ENCODE measurements around the gene SPG7. TPM values are rescaled to one million over a fixed set of nuclear protein-coding genes. Genes with fewer than 3 reads are reported as not detected.
"Not testable (repeated sequence)": the region's sequence is repeated elsewhere in the genome, so short reads cannot be mapped to it uniquely, and the experiment has no call there.

Gene SPG7
- total RNA-seq, 4 donors from 2014 or later = 65.0 to 104 (median 84.9) TPM

- Histone ChIP-seq H3K27ac (no peak overlapping the region), H3K4me1 (peaks cover 32 to 46% (median 32%) of the 10 kb centered on the region in 3 donors), H3K36me3 (peaks cover 12 to 20% (median 19%) of the 10 kb centered on the region in 3 donors), H3K27me3 (peaks cover 0 to 43% (median 0%) of the 10 kb centered on the region in 4 donors), H3K9me3 (no peaks in the 10 kb centered on the region), H3K4me3 (no peak overlapping the region)
- WGBS, 2 donors = 76 to 83% methylated on average over 6 to 22 of the region's 30 CpGs
- no peak for TF ChIP-seq CTCF (IDR thresholded peaks at IDR 0.05)
- TF ChIP-seq POLR2A (IDR thresholded peaks at IDR 0.05) = no peak
- intact Hi-C loops (cut with DNase I) = no loop called here
- no peak for DNase-seq
Observed at GRCh38 chr16:89567656-89568594, 59.7 kb downstream of the SPG7 start.

- H3K4me1 ChIP-seq = peaks cover 17 to 37% (median 23%) of the 10 kb centered on the region in 3 donors
- no peak overlapping the region for H3K4me3 ChIP-seq
- H3K27ac ChIP-seq = no peak overlapping the region
- DNase-seq = no peak
- no peak for TF ChIP-seq CTCF (IDR thresholded peaks at IDR 0.05)
- TF ChIP-seq POLR2A (IDR thresholded peaks at IDR 0.05) = no peak
- peaks cover 0 to 61% (median 4%) of the 10 kb centered on the region in 4 donors for H3K27me3 ChIP-seq
- no peaks in the 10 kb centered on the region for H3K9me3 ChIP-seq
- intact Hi-C loops (cut with DNase I) = no loop called here
- 61 to 75% methylated on average over 5 to 13 of the region's 23 CpGs for WGBS, 2 donors
- H3K36me3 ChIP-seq = peaks cover 0 to 2% (median under 1%) of the 10 kb centered on the region in 3 donors
Observed at GRCh38 chr16:89569506-89570341, 61.5 kb downstream of the SPG7 start.

GRCh38 chr16:89570342-89570923, 62.2 kb downstream of the SPG7 start:
- Histone ChIP-seq H3K9me3 (no peaks in the 10 kb centered on the region), H3K4me1 (peaks cover 17 to 37% (median 23%) of the 10 kb centered on the region in 3 donors), H3K4me3 (no peak overlapping the region), H3K27ac (no peak overlapping the region), H3K36me3 (no peaks in the 10 kb centered on the region), H3K27me3 (peaks cover 4 to 68% (median 8%) of the 10 kb centered on the region in 4 donors)
- WGBS, 2 donors = 73 to 78% methylated on average over 15 to 23 of the region's 30 CpGs
- TF ChIP-seq POLR2A (IDR thresholded peaks at IDR 0.05) (no peak), CTCF (IDR thresholded peaks at IDR 0.05) (no peak)
- intact Hi-C loops (cut with DNase I) = no loop called here
- no peak for DNase-seq

GRCh38 chr16:89570983-89571598, 62.9 kb downstream of the SPG7 start:
- H3K36me3 ChIP-seq; DNase-seq; H3K9me3 ChIP-seq; H3K27ac ChIP-seq; H3K4me3 ChIP-seq; intact Hi-C loops (cut with DNase I): not testable (repeated sequence)
- peaks cover 14 to 37% (median 23%) of the 10 kb centered on the region in 3 donors for H3K4me1 ChIP-seq
- WGBS, 2 donors = 74% methylated on average over 21 of the region's 36 CpGs; no CpG with 5 or more reads in 1 of the 2 donors
- peaks cover 7 to 75% (median 9%) of the 10 kb centered on the region in 4 donors for H3K27me3 ChIP-seq

- no peak for DNase-seq
- Histone ChIP-seq H3K36me3 (no peaks in the 10 kb centered on the region), H3K9me3 (no peaks in the 10 kb centered on the region), H3K4me1 (peaks cover 15 to 38% (median 23%) of the 10 kb centered on the region in 3 donors), H3K27me3 (peaks cover 7 to 81% (median 11%) of the 10 kb centered on the region in 4 donors), H3K27ac (no peak overlapping the region), H3K4me3 (no peak overlapping the region)
- intact Hi-C loops (cut with DNase I) = no loop called here
- no peak for TF ChIP-seq POLR2A (IDR thresholded peaks at IDR 0.05)
- no peak for TF ChIP-seq CTCF (IDR thresholded peaks at IDR 0.05)
- WGBS, 2 donors = 63 to 64% methylated on average over 5 to 7 of the region's 18 CpGs
Observed at GRCh38 chr16:89571636-89572035, 63.4 kb downstream of the SPG7 start.

All from esophagus squamous epithelium (tissue), 5 donors.